Progenitor cell of endocrine pancreas (in vitro differentiated cells): ENCODE measurements around the gene FBXL16. TPM values are rescaled to one million over a fixed set of nuclear protein-coding genes. Genes with fewer than 3 reads are reported as not detected.

Experiments used
- DNase-seq: peaks from one replicate; pipeline ENCODE4 v3.0.0; 2021; ENCODE audit warnings: low spot score; ENCODE audit not compliant: unreplicated experiment
- H3K27ac Mint-ChIP-seq: 2 replicates; pipeline ENCODE4 v1.8.0; 2021; ENCODE audit warnings: mild to moderate bottlenecking, moderate library complexity, mixed read lengths
- H3K27me3 Mint-ChIP-seq: 2 replicates; pipeline ENCODE4 v1.8.0; 2021; ENCODE audit warnings: mixed read lengths
- H3K36me3 Mint-ChIP-seq: 2 replicates; pipeline ENCODE4 v1.8.0; 2022; ENCODE audit warnings: mixed read lengths; ENCODE audit not compliant: insufficient read depth
- H3K4me1 Mint-ChIP-seq: 2 replicates; pipeline ENCODE4 v1.8.0; 2021; ENCODE audit warnings: low read depth, mixed read lengths
- H3K4me3 Mint-ChIP-seq: 2 replicates; pipeline ENCODE4 v1.8.0; 2021; ENCODE audit warnings: low read depth, mild to moderate bottlenecking, moderate library complexity, mixed read lengths
- H3K9me3 Mint-ChIP-seq: 2 replicates; pipeline ENCODE4 v1.8.0; 2021; ENCODE audit warnings: low read depth, mixed read lengths
- CTCF ChIP-seq: fragments of 200-600 bp; sonication (generic); IDR thresholded peaks from one replicate; pipeline ENCODE4 v1.5.0; 2021; ENCODE audit warnings: antibody characterized with exemption, mild to moderate bottlenecking; ENCODE audit not compliant: unreplicated experiment
- total RNA-seq: library from RNA; stranded (reverse); gene quantifications from 2 replicates; pipeline ENCODE4 v1.2.1, GENCODE V29; 2021

The FBXL16 gene
- total RNA-seq, 1 donor from 2014 or later: 4.3 TPM

DNA sequence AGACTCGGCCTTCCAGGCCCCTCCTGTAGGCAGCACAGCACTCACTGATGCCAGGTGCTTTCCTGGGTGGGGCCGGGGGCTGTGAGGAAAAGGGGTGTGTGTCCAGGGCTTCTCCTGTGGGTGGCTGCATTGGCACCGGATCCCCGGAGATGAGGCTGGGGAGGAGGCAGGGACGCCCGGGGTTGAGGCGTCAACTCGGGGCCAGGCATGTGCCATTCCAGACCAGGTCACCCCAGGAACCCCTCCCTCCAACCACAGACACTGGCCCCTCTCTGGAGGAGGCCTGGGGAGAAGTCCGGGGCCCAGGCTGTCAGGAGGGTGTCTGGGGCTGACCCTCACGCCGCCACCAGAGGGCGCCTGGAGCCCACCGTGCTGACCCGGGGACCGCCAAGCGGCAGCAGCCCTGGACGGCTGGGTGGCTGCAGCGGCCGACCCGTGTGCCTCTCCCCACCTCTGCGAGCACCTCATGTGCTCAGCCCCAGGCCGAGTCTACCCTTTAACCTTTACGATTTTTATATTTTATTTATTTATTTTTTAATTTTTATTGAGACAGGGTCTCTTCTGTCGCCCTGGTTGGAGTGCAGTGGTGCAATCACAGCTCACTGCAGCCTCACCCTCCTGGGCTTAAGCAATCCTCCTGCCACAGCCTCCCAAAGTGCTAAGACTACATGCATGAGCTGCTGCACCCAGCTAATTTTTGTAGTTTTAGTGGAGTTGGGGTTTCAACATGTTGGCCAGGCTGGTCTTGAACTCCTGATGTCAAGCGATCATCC, 6.1 kb upstream of the FBXL16 start:
- TF ChIP-seq CTCF: peak; percentile 97
- peaks cover 34% of the 10 kb centered on the region for H3K27me3 Mint-ChIP-seq
- no peak overlapping the region for H3K4me3 Mint-ChIP-seq
- H3K9me3 Mint-ChIP-seq: no peaks in the 10 kb centered on the region
- no peaks in the 10 kb centered on the region for H3K36me3 Mint-ChIP-seq
- H3K27ac Mint-ChIP-seq: no peak overlapping the region
- peak; percentile 81 for DNase-seq
- H3K4me1 Mint-ChIP-seq: peaks cover 4% of the 10 kb centered on the region

DNA sequence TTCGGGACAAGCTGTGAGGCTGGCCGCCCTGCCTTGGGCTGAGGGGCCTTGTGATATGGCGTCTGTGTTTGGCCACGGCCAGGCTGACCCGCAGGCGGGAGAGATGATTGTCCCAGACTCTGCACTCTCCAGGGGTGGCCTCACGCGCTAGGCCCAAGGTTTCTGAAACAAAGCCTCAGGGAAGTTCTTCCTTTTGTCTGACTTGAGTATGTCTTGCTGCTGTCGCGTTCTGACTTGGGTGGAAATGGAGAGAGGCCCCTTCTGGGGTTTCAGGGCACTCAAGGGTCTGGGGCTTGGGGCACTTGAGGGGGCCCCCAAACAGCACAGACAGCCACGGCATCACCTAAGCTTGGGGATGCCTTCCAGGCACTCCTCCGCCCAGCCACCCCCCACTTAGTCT, 5.5 kb upstream of the FBXL16 start:
- DNase-seq: no peak
- no peaks in the 10 kb centered on the region for H3K9me3 Mint-ChIP-seq
- no peak overlapping the region for H3K4me3 Mint-ChIP-seq
- H3K4me1 Mint-ChIP-seq: no peaks in the 10 kb centered on the region
- H3K27ac Mint-ChIP-seq: no peak overlapping the region
- TF ChIP-seq CTCF: no peak
- H3K27me3 Mint-ChIP-seq: peaks cover 40% of the 10 kb centered on the region
- no peaks in the 10 kb centered on the region for H3K36me3 Mint-ChIP-seq

DNA sequence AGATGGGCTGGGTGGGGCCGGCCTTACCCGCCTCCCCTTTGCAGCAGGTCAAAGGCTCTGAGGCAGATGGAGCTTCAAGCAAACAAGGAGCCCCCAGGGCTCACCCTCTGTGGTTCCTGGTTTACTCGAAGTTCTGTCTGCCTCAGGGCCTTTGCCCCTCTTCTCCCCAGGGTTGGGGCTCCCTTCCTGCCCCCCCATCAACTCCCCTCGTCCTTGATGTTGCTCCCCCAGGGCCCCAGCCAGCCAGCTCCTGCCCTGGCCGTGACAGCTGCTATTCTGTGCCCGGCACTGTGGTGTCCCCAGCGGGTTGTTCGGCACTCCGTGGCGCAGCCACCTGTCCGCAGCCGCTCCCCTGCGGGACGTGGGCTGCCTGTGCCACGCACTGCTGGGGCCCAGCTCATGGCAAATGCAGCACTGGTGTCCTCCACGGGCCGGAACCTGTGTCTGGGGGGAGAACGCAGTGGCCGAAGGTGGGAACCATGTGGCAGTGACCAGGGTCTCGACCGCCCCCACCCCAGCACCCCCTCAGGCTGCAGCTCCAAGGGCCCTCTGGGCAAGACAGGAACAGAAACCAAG, 5.0 kb upstream of the FBXL16 start:
- TF ChIP-seq CTCF: no peak
- no peaks in the 10 kb centered on the region for H3K4me1 Mint-ChIP-seq
- no peaks in the 10 kb centered on the region for H3K9me3 Mint-ChIP-seq
- no peak overlapping the region for H3K27ac Mint-ChIP-seq
- no peak overlapping the region for H3K4me3 Mint-ChIP-seq
- DNase-seq: no peak
- H3K27me3 Mint-ChIP-seq: peaks cover 40% of the 10 kb centered on the region
- no peaks in the 10 kb centered on the region for H3K36me3 Mint-ChIP-seq

GRCh38 chr16:709566-710499, 4.2 kb upstream of the FBXL16 start:
- no peak overlapping the region for H3K27ac Mint-ChIP-seq
- H3K9me3 Mint-ChIP-seq: no peaks in the 10 kb centered on the region
- H3K27me3 Mint-ChIP-seq: peaks cover 40% of the 10 kb centered on the region
- H3K4me3 Mint-ChIP-seq: no peak overlapping the region
- no peak for DNase-seq
- no peaks in the 10 kb centered on the region for H3K4me1 Mint-ChIP-seq
- TF ChIP-seq CTCF: no peak
- H3K36me3 Mint-ChIP-seq: no peaks in the 10 kb centered on the region

- Mint-ChIP-seq H3K36me3 (no peaks in the 10 kb centered on the region), H3K4me1 (no peaks in the 10 kb centered on the region), H3K9me3 (no peaks in the 10 kb centered on the region), H3K27me3 (peaks cover 45% of the 10 kb centered on the region), H3K27ac (no peak overlapping the region), H3K4me3 (no peak overlapping the region)
- no peak for DNase-seq
- TF ChIP-seq CTCF: no peak
These were observed 3.4 kb upstream of the FBXL16 start for GRCh38 chr16:708959-709358.
